GM13976 (cell line): Measurements from ENCODE around the gene TRAF2.

Experiments
- DNase-seq: peaks from one replicate; pipeline ENCODE4 v3.0.0; 2012; ENCODE audit warnings: low spot score
- in situ Hi-C: fragments of 300-500 bp; cut with MboI; formaldehyde crosslinking; loops from one replicate; pipeline ENCODE4 v1.12.0; 2022; ENCODE audit warnings: low sequenced_read_pairs, mixed read lengths, inconsistent platforms; ENCODE audit not compliant: unreplicated experiment
- TF ChIP-seq, protein P1 (sequence below): IDR thresholded peaks from 2 replicates; pipeline ENCODE4 v1.5.1; 2012; ENCODE audit warnings: borderline replicate concordance, mild to moderate bottlenecking; ENCODE audit not compliant: insufficient read depth; ENCODE audit errors: extremely low read depth, missing control alignments, control extremely low read depth

TRAF2 gene

DNA sequence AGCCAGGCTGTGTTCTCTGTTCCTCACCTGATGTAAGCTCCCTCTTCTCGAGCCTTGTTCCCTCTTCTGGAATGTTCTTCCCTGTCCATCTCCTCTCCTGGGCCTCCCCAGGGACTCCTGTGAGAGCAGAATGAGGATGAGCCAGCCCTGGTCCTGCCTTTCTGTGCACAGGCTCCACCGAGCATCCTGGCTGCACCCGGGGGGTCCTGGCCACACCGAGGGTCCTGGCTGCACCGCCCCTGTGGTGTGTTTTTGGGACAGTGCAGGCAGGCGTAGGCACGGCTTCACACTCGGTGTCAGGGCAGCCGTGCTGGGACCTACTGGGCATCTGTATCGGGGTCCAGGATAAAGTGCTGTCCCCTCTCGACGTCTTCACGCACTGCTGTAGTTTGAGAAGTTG, 40.4 kb downstream of the TRAF2 start:
- TF ChIP-seq, protein P1, sequence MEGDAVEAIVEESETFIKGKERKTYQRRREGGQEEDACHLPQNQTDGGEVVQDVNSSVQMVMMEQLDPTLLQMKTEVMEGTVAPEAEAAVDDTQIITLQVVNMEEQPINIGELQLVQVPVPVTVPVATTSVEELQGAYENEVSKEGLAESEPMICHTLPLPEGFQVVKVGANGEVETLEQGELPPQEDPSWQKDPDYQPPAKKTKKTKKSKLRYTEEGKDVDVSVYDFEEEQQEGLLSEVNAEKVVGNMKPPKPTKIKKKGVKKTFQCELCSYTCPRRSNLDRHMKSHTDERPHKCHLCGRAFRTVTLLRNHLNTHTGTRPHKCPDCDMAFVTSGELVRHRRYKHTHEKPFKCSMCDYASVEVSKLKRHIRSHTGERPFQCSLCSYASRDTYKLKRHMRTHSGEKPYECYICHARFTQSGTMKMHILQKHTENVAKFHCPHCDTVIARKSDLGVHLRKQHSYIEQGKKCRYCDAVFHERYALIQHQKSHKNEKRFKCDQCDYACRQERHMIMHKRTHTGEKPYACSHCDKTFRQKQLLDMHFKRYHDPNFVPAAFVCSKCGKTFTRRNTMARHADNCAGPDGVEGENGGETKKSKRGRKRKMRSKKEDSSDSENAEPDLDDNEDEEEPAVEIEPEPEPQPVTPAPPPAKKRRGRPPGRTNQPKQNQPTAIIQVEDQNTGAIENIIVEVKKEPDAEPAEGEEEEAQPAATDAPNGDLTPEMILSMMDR: no peak
- DNase-seq: no peak

DNA sequence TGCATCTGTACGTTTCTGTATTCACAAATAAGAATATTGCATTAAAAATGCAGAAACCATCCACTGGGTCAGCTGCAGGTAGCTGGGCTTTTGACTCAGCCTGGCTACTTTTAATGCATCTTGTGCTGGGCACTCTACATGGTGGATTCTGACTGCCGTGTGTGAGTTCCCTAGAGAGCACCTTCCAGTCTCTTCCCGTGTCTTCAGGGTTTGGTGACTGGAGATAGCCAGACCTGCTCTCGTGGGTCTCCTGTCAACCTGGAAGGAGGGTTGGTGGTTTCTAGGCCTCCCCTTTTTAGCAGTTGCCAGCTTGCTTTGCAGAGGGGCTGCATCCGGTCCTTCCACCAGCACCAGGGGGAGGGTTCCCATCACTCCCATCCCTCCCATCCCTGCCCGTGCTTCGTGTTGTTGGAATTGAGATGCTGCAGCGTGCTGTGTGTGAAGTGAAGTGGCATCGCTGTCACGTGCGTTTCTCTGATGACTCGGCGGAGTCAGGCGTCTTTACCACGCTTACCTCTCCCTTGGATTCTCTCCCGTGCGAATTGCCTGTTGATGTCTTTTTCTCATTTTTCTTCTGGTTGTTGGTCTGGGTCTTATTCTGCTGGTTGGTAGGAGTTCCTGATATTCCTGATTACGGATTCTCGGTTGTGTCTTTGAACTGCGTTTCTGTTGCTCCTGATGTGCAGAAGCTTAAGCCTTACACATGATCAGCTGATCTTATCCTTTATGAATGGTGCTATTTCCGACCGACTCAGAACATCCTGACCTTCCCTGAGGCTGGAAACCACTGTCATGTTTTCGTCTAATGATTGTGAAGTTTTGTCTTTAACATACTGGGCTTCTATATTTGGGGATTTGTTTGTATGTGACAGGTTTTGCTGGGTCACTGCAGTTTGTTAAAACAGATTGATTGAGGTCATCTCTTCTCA, 41.3 kb downstream of the TRAF2 start:
- TF ChIP-seq, protein P1: no peak
- in situ Hi-C loops: no loop called here
- no peak for DNase-seq

More for the DNA sequence above, 40.4 kb downstream of the TRAF2 start:
- in situ Hi-C loops: no loop called here

DNA sequence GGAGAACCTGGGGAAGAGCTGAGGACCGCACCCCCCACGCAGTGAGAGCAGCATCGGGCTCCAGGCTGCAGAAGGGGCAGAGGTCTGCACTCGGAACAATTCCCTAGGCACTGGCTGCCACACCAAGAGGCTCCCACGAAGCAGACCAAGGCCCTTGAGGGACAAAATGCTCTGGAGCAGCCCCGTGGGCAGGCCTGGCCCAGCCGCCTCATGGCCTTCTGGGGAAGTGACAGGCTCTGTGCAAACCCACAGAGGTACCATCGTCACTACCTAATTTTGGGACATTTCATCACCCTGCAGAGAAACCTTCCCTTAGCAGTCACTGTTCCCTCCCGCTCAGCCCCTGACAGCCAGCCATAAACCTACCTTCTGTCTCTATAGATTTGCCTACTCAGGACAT, 42.3 kb downstream of the TRAF2 start:
- in situ Hi-C loops: no loop called here
- no peak for DNase-seq
- TF ChIP-seq, protein P1: no peak

DNA sequence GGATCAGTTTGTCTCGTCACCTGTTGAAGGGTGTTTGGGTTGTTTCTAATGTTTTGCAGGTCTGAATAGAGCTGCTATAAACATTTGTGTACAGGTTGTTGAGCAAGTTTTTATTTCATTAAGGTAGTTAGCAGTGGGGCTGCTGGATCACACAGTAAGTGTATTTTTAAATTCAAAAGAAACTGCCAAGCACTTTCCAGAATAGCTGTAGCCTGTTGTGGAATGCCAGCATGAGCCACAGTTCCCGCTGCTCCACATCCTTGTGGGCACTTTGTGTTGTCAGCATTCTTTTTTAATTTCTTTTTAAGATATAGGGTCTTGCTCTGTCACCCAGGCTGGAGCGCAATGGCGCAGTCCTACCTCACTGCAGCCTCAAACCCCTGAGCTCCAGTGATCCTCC, 43.7 kb downstream of the TRAF2 start:
- in situ Hi-C loops: no loop called here
- no peak for DNase-seq
- TF ChIP-seq, protein P1: no peak

DNA sequence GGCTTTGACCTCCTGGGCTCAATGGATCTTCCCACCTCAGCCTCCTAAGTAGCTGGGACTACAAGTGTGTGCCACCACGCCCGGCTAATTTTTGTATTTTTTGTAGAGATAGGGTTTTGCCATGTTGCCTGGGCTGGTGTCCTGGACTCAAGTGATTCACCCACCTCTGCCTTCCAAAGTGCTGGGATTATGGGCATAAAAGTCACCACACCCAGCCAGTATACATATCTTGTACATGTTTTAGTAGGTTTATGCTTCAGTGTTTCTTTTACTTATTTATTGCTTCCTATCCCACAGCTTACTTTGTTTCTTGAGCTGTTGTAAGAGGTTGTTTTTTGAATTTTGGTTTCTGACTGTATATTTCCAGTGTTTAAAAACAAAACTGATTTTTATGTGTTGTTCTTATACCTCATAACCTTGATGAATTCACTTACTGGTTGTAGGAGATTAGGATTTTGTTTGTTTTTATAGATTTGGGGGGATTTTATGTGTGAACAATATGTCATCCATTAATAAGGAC, 45.4 kb downstream of the TRAF2 start:
- TF ChIP-seq, protein P1: no peak
- DNase-seq: no peak
- in situ Hi-C loops: no loop called here

DNA sequence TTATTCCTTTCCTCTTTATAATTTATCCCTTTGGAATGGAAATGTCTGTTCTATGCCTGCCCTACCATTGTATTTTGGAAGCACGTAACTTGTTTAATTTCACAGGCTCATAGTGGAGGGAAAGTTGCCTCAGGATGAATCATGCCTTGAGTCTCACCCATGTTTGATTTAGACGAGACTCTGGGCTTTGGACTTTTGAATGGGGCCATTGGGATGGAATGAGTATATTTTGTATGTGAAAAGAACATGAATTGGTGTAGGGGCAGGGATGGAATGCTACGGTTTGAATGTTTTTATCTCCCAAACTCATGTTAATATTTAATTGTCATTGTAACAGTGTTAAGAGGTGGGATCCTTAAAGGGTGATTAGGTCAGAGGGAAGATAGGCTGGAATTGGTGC, 48.0 kb downstream of the TRAF2 start:
- TF ChIP-seq, protein P1: no peak
- in situ Hi-C loops: no loop called here

More for the DNA sequence above, 48.0 kb downstream of the TRAF2 start:
- no peak for DNase-seq
